GM19023 (cell line): Measurements from ENCODE around the gene TFCP2.

Experiments used
- ATAC-seq: cut with Tn5 transposase; IDR thresholded peaks from one replicate; pipeline ENCODE4 v1.9.1; 2021; ENCODE audit warnings: mild to moderate bottlenecking, moderate library complexity; ENCODE audit not compliant: unreplicated experiment

The TFCP2 gene

GRCh38 chr12:51047655-51048540 lies 125.0 kb downstream of the TFCP2 start, which contains the start of gene LETMD1:
LETMD1 (plus strand) TSS chr12:51048327; CDS start chr12:51048357, 30 bp downstream.
- ATAC-seq = peak; percentile 95
